Sigmoid colon (tissue), 7 donors: ENCODE data around the gene ACAP2. TPM values are rescaled to one million over a fixed set of nuclear protein-coding genes. Genes with fewer than 3 reads are reported as not detected.

Experiments
- DNase-seq: peaks from one replicate; pipeline ENCODE4 v3.0.0-alpha.2; 2019
- H3K27ac ChIP-seq, 4 donors: fragments of 200-600 bp; sonication (generic); one replicate each; pipeline ENCODE4 v1.5.1; 2016 to 2019; ENCODE audit warnings: mild to moderate bottlenecking in 1 of 4
- H3K27me3 ChIP-seq, 3 donors: fragments of 200-600 bp; sonication (generic); one replicate each; pipeline ENCODE4 v1.5.1; 2019; ENCODE audit warnings: mild to moderate bottlenecking in 1 of 3
- H3K36me3 ChIP-seq, 4 donors: fragments of 200-600 bp; sonication (generic); one replicate each; pipeline ENCODE4 v1.5.1; 2016 to 2019
- H3K4me1 ChIP-seq, 4 donors: fragments of 200-600 bp; sonication (generic); one replicate each; pipeline ENCODE4 v1.5.1; 2017 to 2019
- H3K4me3 ChIP-seq, 4 donors: fragments of 200-600 bp; sonication (generic); one replicate each; pipeline ENCODE4 v1.5.1; 2017 to 2019; ENCODE audit warnings: mild to moderate bottlenecking in 2 of 4, moderate library complexity in 1 of 4
- H3K9me3 ChIP-seq, 4 donors: fragments of 200-600 bp in 3 of 4; sonication (generic) in 3 of 4; one replicate each; pipeline versions ENCODE4 v1.5.1 to v1.6.1; 2013 to 2019
- CTCF ChIP-seq, 4 experiments: fragments of 450-650 bp in 3 of 4; fragments of 200-600 bp in 1 of 4; IDR thresholded peaks; one replicate each; pipeline ENCODE4 v1.5.1; 2016 to 2019; ENCODE audit warnings: antibody characterized with exemption in 4 of 4, mild to moderate bottlenecking in 3 of 4, moderate library complexity in 2 of 4
- EP300 ChIP-seq, 4 donors: sonication (generic); formaldehyde crosslinking; IDR thresholded peaks; one replicate each; pipeline ENCODE4 v1.6.1; 2017; ENCODE audit warnings: antibody characterized with exemption in 4 of 4
- POLR2A ChIP-seq, 2 donors: fragments of 450-650 bp; IDR thresholded peaks; one replicate each; pipeline ENCODE4 v1.6.1; 2016; ENCODE audit warnings: antibody characterized with exemption in 2 of 2, mild to moderate bottlenecking in 2 of 2, moderate library complexity in 2 of 2
- POLR2AphosphoS5 ChIP-seq, 4 donors: sonication (generic); formaldehyde crosslinking; IDR thresholded peaks; one replicate each; pipeline ENCODE4 v1.6.1; 2017; ENCODE audit warnings: antibody characterized with exemption in 4 of 4
- WGBS, 2 donors: extraction: QIAGEN DNeasy Blood & Tissue Kit; methylation state at CpG; one replicate each; pipeline ENCODE4 v1.1.7; 2013; 5-methylcytosine and 5-hydroxymethylcytosine counted together
- intact Hi-C: fragments of 100-400 bp; cut with DNase I; formaldehyde crosslinking; loops from one replicate; pipeline ENCODE4 v1.15.1; 2023
- polyA plus RNA-seq, 3 donors: library from polyadenylated mRNA; stranded (reverse); fragments of 200-250 nt; gene quantifications; one replicate each; pipeline ENCODE4 v1.2.3, GENCODE V29; 2013
- total RNA-seq, 4 donors: library from RNA; depleted of rRNA; stranded (reverse); fragments of >200 nt; gene quantifications; one replicate each; pipeline ENCODE4 v1.1.0, GENCODE V29; 2016
- donor health status: healthy with polysubstance abuse.
- donor health status: Bipolar disorder and iron deficiency.
- donor health status: healthy.

The ACAP2 gene
- total and polyA plus RNA-seq, 7 donors = 12.0 to 57.1 (median 28.0) TPM

- WGBS, 2 donors = 71 to 93% methylated on average over 6 of the region's 6 CpGs
- Histone ChIP-seq H3K4me3 (no peak overlapping the region), H3K9me3 (no peaks in the 10 kb centered on the region), H3K36me3 (no peaks in the 10 kb centered on the region), H3K27ac (no peak overlapping the region), H3K4me1 (peaks cover 0 to 7% (median 7%) of the 10 kb centered on the region in 4 donors), H3K27me3 (no peaks in the 10 kb centered on the region)
- TF ChIP-seq POLR2AphosphoS5 (IDR thresholded peaks at IDR 0.05) = no peak
- TF ChIP-seq POLR2A (IDR thresholded peaks at IDR 0.05) = no peak
- TF ChIP-seq CTCF (IDR thresholded peaks at IDR 0.05) = no peak
- no peak for TF ChIP-seq EP300 (IDR thresholded peaks at IDR 0.05)
- intact Hi-C loops = no loop called here
- no peak for DNase-seq
Observed at GRCh38 chr3:195447201-195447600, 4.4 kb upstream of the ACAP2 start.

GRCh38 chr3:195446359-195446758 is 3.5 kb upstream of the ACAP2 start:
- 31 to 64% methylated on average over 3 of the region's 3 CpGs for WGBS, 2 donors
- intact Hi-C loops = no loop called here

GRCh38 chr3:195445885-195446284 is 3.1 kb upstream of the ACAP2 start:
- TF ChIP-seq POLR2AphosphoS5 (IDR thresholded peaks at IDR 0.05) = no peak
- TF ChIP-seq POLR2A (IDR thresholded peaks at IDR 0.05) = no peak
- TF ChIP-seq CTCF (IDR thresholded peaks at IDR 0.05) = no peak
- TF ChIP-seq EP300 (IDR thresholded peaks at IDR 0.05) = no peak
- H3K27ac ChIP-seq = no peak overlapping the region
- H3K27me3 ChIP-seq = no peaks in the 10 kb centered on the region
- no peaks in the 10 kb centered on the region for H3K9me3 ChIP-seq
- peaks cover 0 to 16% (median 14%) of the 10 kb centered on the region in 4 donors for H3K4me1 ChIP-seq
- WGBS, 2 donors = 79 to 83% methylated on average over 2 of the region's 2 CpGs
- intact Hi-C loops = no loop called here
- no peak for DNase-seq
- H3K4me3 ChIP-seq = no peak overlapping the region
- no peaks in the 10 kb centered on the region for H3K36me3 ChIP-seq

More at GRCh38 chr3:195446359-195446758, 3.5 kb upstream of the ACAP2 start:
- H3K27ac ChIP-seq = no peak overlapping the region
- no peak for TF ChIP-seq POLR2AphosphoS5 (IDR thresholded peaks at IDR 0.05)
- no peak for TF ChIP-seq CTCF (IDR thresholded peaks at IDR 0.05)
- no peak for TF ChIP-seq POLR2A (IDR thresholded peaks at IDR 0.05)
- no peak for TF ChIP-seq EP300 (IDR thresholded peaks at IDR 0.05)
- DNase-seq = no peak
- no peaks in the 10 kb centered on the region for H3K27me3 ChIP-seq
- no peaks in the 10 kb centered on the region for H3K36me3 ChIP-seq
- H3K9me3 ChIP-seq = no peaks in the 10 kb centered on the region
- peaks cover 0 to 11% (median 9%) of the 10 kb centered on the region in 4 donors for H3K4me1 ChIP-seq
- no peak overlapping the region for H3K4me3 ChIP-seq

- Histone ChIP-seq H3K36me3 (no peaks in the 10 kb centered on the region), H3K27ac (peak overlapping the region; percentile 71 to 99 (median 79)), H3K9me3 (no peaks in the 10 kb centered on the region), H3K4me3 (peak overlapping the region in 3 of 4 donors; percentile 13 to 35 (median 34)), H3K27me3 (no peaks in the 10 kb centered on the region), H3K4me1 (peaks cover 0 to 33% (median 19%) of the 10 kb centered on the region in 4 donors)
- DNase-seq = no peak
- WGBS, 2 donors = 12 to 25% methylated on average over 6 of the region's 6 CpGs
- TF ChIP-seq EP300 (IDR thresholded peaks at IDR 0.05) (no peak), POLR2A (IDR thresholded peaks at IDR 0.05) (no peak), CTCF (IDR thresholded peaks at IDR 0.05) (no peak), POLR2AphosphoS5 (IDR thresholded peaks at IDR 0.05) (no peak)
- intact Hi-C loops = loop anchor here (5.0 kb wide), 4 partner anchors 79 to 761 kb away; partner anchors contain the start of genes PPP1R2 and XXYLT1
Observed at GRCh38 chr3:195443391-195443989, 670 bp upstream of the ACAP2 start.
